Smooth muscle cell (in vitro differentiated cells): ENCODE results near the gene AKT2. TPM values are rescaled to one million over a fixed set of nuclear protein-coding genes. Genes with fewer than 3 reads are reported as not detected.
"Not testable (repeated sequence)": the region's sequence is repeated elsewhere in the genome, so short reads cannot be mapped to it uniquely, and the experiment has no call there.

Experiments
- DNase-seq: peaks from one replicate; lab custom pipeline; 2025; ENCODE audit not compliant: unreplicated experiment; lab: John Stamatoyannopoulos, UW
- H2AFZ ChIP-seq: fragments of 200-600 bp; sonication (generic); 2 replicates; pipeline ENCODE4 v1.6.0; 2016; ENCODE audit warnings: antibody characterized with exemption, low read depth, mild to moderate bottlenecking
- H3F3A ChIP-seq: fragments of 200-600 bp; sonication (generic); 2 replicates; pipeline ENCODE4 v1.6.0; 2017; ENCODE audit warnings: antibody characterized with exemption, low read depth
- H3K27ac ChIP-seq: fragments of 200-600 bp; sonication (generic); 2 replicates; pipeline ENCODE4 v1.5.1; 2016; ENCODE audit warnings: low read depth, mild to moderate bottlenecking
- H3K27me3 ChIP-seq: fragments of 200-600 bp; sonication (generic); 2 replicates; pipeline ENCODE4 v1.6.1; 2016; ENCODE audit warnings: low read depth, mild to moderate bottlenecking
- H3K36me3 ChIP-seq: fragments of 200-600 bp; sonication (generic); 2 replicates; pipeline ENCODE4 v1.5.1; 2016; ENCODE audit warnings: low read depth
- H3K4me1 ChIP-seq: fragments of 200-600 bp; sonication (generic); 2 replicates; pipeline ENCODE4 v1.5.1; 2016; ENCODE audit warnings: low read depth
- H3K4me2 ChIP-seq: fragments of 200-600 bp; sonication (generic); 2 replicates; pipeline ENCODE4 v1.6.0; 2016; ENCODE audit warnings: mild to moderate bottlenecking
- H3K4me3 ChIP-seq: fragments of 200-600 bp; sonication (generic); 2 replicates; pipeline ENCODE4 v1.5.1; 2016; ENCODE audit warnings: mild to moderate bottlenecking
- H3K79me2 ChIP-seq: fragments of 200-600 bp; sonication (generic); 2 replicates; pipeline ENCODE4 v1.6.0; 2016; ENCODE audit warnings: low read depth, mild to moderate bottlenecking
- H3K9ac ChIP-seq: fragments of 200-600 bp; sonication (generic); 2 replicates; pipeline ENCODE4 v1.6.0; 2016; ENCODE audit warnings: low read depth
- H3K9me3 ChIP-seq: fragments of 200-600 bp; sonication (generic); replicated peaks from 2 replicates; pipeline ENCODE4 v1.5.1; 2016; ENCODE audit warnings: low read depth
- H4K20me1 ChIP-seq: fragments of 200-600 bp; sonication (generic); 2 replicates; pipeline ENCODE4 v1.6.0; 2016; ENCODE audit warnings: low read depth
- WGBS: methylation state at CpG from one replicate; pipeline ENCODE4 v1.1.7; 2016; ENCODE audit warnings: low lambda C conversion rate; 5-methylcytosine and 5-hydroxymethylcytosine counted together
- polyA plus RNA-seq: library from polyadenylated mRNA; unstranded; fragments of >200 nt; fragmentation: Nextera tagmentation; extraction: Ambion mirVana; gene quantifications from 2 replicates; pipeline ENCODE4 v1.2.1, GENCODE V29; 2016
- total RNA-seq: library from RNA; depleted of rRNA; stranded (reverse); fragments of >200 nt; gene quantifications from 2 replicates; pipeline ENCODE4 v1.2.3, GENCODE V29; 2014
- TF ChIP-seq, protein P1 (sequence below): fragments of 200-600 bp; sonication (generic); IDR thresholded peaks from 2 replicates; pipeline ENCODE4 v1.5.1; 2017; ENCODE audit warnings: borderline replicate concordance, mild to moderate bottlenecking, antibody characterized with exemption; ENCODE audit not compliant: insufficient read depth, poor library complexity, severe bottlenecking

AKT2 gene
- total and polyA plus RNA-seq, 2 experiments from 2014 or later, result 26.6 to 62.6 TPM

DNA sequence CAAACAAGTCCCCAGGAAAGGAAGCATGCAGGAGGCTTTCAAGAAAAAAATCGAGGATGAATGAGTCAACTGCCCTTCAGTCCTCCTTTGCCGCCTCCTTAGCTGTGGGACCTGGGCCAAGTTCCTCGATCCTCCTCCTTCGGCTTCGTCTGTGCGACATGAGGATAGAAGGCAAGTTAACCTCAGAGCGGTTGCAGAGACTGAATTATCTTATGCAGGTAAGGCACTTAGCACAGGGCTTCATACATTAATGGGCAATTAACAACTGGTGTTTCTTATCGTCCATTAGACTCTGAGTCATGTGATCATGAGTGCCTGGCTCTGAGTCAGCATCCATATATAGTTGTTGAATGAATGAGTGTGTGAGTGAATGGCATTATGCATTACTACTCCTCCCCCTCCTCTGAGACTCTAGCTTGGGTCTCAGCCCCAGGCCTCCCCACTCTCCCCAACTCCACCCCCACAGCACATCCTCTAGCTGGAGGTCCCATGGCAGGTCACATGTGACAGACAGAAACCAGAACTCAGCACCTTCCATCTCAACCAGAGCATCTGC, 65.3 kb downstream of the AKT2 start:
- H3K36me3 ChIP-seq, result no peaks in the 10 kb centered on the region
- no peaks in the 10 kb centered on the region for H4K20me1 ChIP-seq
- peaks cover 45% of the 10 kb centered on the region for H3K27me3 ChIP-seq
- peak overlapping the region; percentile 36 for H3K27ac ChIP-seq
- H3K4me3 ChIP-seq, result no peak overlapping the region
- WGBS, result 38% methylated on average over 8 of the region's 8 CpGs
- H2AFZ ChIP-seq, result no peak overlapping the region
- no peaks in the 10 kb centered on the region for H3K79me2 ChIP-seq
- H3F3A ChIP-seq, result peaks cover 3% of the 10 kb centered on the region
- peak overlapping the region; percentile 72 for H3K4me2 ChIP-seq
- DNase-seq, result no peak
- no peak overlapping the region for H3K9ac ChIP-seq
- H3K4me1 ChIP-seq, result no peaks in the 10 kb centered on the region
- TF ChIP-seq, protein P1, sequence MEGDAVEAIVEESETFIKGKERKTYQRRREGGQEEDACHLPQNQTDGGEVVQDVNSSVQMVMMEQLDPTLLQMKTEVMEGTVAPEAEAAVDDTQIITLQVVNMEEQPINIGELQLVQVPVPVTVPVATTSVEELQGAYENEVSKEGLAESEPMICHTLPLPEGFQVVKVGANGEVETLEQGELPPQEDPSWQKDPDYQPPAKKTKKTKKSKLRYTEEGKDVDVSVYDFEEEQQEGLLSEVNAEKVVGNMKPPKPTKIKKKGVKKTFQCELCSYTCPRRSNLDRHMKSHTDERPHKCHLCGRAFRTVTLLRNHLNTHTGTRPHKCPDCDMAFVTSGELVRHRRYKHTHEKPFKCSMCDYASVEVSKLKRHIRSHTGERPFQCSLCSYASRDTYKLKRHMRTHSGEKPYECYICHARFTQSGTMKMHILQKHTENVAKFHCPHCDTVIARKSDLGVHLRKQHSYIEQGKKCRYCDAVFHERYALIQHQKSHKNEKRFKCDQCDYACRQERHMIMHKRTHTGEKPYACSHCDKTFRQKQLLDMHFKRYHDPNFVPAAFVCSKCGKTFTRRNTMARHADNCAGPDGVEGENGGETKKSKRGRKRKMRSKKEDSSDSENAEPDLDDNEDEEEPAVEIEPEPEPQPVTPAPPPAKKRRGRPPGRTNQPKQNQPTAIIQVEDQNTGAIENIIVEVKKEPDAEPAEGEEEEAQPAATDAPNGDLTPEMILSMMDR, result no peak
- H3K9me3 ChIP-seq, result no peaks in the 10 kb centered on the region

DNA sequence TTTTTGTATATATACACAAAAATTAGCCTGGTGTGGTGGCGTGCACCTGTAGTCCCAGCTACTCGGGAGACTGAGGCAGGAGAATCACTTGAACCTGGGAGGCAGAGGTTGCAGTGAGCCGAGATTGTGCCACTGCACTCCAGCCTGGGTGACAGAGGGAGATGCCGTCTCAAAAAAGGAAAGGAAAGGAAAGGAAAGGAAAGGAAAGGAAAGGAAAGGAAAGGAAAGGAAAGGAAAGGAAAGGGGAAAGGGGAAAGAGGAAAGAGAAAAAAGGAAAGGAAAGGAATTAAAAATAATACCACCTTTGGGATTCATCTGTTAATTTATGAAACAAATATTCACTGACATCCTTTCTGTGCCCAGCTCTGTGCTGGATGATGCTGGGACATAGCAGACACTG, 66.1 kb downstream of the AKT2 start:
- H3K9ac ChIP-seq, DNase-seq, H3K4me1 ChIP-seq, H3K9me3 ChIP-seq, H3K4me3 ChIP-seq, H3K36me3 ChIP-seq, H3F3A ChIP-seq, H3K27ac ChIP-seq, H4K20me1 ChIP-seq, H3K4me2 ChIP-seq, H2AFZ ChIP-seq, H3K79me2 ChIP-seq: not testable (repeated sequence)
- WGBS, result 87% methylated on average over 4 of the region's 4 CpGs
- H3K27me3 ChIP-seq, result peaks cover 43% of the 10 kb centered on the region

- DNase-seq, result no peak
- WGBS, result 20% methylated on average over 27 of the region's 75 CpGs
- TF ChIP-seq, protein P1, result no peak
- H3K36me3 ChIP-seq, result no peaks in the 10 kb centered on the region
- no peaks in the 10 kb centered on the region for H3K4me1 ChIP-seq
- no peaks in the 10 kb centered on the region for H4K20me1 ChIP-seq
- peak within 1 kb of the TSS; percentile 31 for H3K4me2 ChIP-seq
- no peak within 1 kb of the TSS for H3K9ac ChIP-seq
- peaks cover 3% of the 10 kb centered on the region for H3F3A ChIP-seq
- H3K4me3 ChIP-seq, result no peak within 1 kb of the TSS
- H3K27ac ChIP-seq, result no peak within 1 kb of the TSS
- H3K9me3 ChIP-seq, result no peaks in the 10 kb centered on the region
- H3K27me3 ChIP-seq, result peaks cover 37% of the 10 kb centered on the region
- no peak within 1 kb of the TSS for H2AFZ ChIP-seq
- H3K79me2 ChIP-seq, result no peaks in the 10 kb centered on the region
These were observed 66.9 kb downstream of the AKT2 start, which contains the start of gene TTC9B for GRCh38 chr19:40217934-40218890. Gene TTC9B (minus strand): TSS chr19:40218384. CDS start chr19:40218381, 3 bp downstream.

GRCh38 chr19:40217027-40217810, 67.9 kb downstream of the AKT2 start:
- H4K20me1 ChIP-seq, result no peaks in the 10 kb centered on the region
- DNase-seq, result no peak
- H3K9ac ChIP-seq, result no peak overlapping the region
- H3K9me3 ChIP-seq, result no peaks in the 10 kb centered on the region
- no peak overlapping the region for H3K27ac ChIP-seq
- peaks cover 37% of the 10 kb centered on the region for H3K27me3 ChIP-seq
- no peaks in the 10 kb centered on the region for H3K36me3 ChIP-seq
- TF ChIP-seq, protein P1, result peak; percentile 12
- H3K4me1 ChIP-seq, result no peaks in the 10 kb centered on the region
- no peak overlapping the region for H3K4me3 ChIP-seq
- no peak overlapping the region for H3K4me2 ChIP-seq
- H3F3A ChIP-seq, result peaks cover 3% of the 10 kb centered on the region
- 12% methylated on average over 46 of the region's 54 CpGs for WGBS
- H3K79me2 ChIP-seq, result no peaks in the 10 kb centered on the region
- H2AFZ ChIP-seq, result no peak overlapping the region
